ENCODE data around the gene MACROD1. TPM values are rescaled to one million over a fixed set of nuclear protein-coding genes. Genes with fewer than 3 reads are reported as not detected.

Gene MACROD1
- total RNA-seq, 1 donor from 2014 or later: 39.4 TPM

DNA sequence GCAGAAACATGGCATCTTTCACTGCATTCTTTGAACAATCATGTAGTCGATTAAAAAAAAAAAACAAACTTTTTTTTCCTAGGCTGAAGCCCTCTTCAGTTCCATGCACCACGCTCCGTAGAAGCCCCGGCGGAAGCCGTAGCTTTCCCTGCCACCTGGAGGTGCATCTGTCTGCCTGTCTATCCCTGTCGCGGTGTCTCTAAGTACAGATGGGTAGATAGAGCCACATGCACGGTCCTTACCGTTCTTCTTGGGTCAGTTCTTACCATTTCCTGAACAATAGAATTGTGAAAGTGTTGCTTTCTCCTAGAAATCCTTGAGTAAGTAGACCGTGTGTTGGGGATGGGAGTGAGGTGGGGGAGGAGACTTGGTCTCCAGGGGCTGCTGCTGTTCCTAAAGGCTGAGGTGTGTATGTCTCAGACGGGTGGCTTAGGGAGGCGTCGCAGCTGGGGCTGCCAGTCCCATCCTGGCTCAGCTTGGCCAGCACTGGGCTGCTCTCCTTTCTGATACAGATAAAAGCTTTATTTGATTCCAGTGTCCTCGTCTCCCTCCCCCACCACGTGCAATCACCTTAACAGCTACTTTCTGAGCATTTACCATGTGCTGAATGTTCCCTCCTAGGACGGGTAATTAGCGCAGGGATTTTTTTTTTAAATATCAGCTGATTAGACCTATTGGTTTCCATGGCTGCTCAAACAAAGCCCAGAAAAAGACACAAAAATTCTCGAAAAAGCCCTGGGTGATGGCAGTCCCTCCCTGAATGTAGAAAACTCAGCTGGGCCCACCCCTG lies 46.8 kb downstream of the MACROD1 start:
- no peak for DNase-seq (ENCODE audit: low spot score in 2 of 2, unreplicated experiment in 2 of 2)
- TF ChIP-seq, protein P1, sequence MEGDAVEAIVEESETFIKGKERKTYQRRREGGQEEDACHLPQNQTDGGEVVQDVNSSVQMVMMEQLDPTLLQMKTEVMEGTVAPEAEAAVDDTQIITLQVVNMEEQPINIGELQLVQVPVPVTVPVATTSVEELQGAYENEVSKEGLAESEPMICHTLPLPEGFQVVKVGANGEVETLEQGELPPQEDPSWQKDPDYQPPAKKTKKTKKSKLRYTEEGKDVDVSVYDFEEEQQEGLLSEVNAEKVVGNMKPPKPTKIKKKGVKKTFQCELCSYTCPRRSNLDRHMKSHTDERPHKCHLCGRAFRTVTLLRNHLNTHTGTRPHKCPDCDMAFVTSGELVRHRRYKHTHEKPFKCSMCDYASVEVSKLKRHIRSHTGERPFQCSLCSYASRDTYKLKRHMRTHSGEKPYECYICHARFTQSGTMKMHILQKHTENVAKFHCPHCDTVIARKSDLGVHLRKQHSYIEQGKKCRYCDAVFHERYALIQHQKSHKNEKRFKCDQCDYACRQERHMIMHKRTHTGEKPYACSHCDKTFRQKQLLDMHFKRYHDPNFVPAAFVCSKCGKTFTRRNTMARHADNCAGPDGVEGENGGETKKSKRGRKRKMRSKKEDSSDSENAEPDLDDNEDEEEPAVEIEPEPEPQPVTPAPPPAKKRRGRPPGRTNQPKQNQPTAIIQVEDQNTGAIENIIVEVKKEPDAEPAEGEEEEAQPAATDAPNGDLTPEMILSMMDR (IDR thresholded peaks at IDR 0.05; ENCODE audit: unreplicated experiment): no peak

DNA sequence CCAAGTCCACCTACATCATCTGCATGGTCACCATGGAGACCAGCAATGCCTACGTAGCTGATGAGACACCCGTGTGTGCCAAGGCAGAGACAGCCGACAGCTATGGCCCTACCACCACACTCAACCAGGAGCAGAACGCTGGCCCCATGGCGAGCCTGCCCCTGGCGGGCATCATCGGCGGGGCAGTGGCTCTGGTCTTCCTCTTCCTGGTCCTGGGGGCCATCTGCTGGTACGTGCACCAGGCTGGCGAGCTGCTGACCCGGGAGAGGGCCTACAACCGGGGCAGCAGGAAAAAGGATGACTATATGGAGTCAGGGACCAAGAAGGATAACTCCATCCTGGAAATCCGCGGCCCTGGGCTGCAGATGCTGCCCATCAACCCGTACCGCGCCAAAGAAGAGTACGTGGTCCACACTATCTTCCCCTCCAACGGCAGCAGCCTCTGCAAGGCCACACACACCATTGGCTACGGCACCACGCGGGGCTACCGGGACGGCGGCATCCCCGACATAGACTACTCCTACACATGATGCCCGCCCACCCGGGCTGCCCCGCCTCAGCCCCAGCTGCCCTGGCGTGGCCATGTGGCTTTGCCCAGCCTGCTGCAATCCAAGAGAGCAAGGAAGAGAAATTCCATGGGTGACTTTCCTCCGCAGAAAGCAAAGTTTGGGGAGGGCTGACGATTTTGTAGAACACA lies 48.0 kb downstream of the MACROD1 start:
- H3K4me3 Mint-ChIP-seq: no peak overlapping the region
- H3K27ac Mint-ChIP-seq: no peak overlapping the region
- H3K4me1 Mint-ChIP-seq: peaks cover 30% of the 10 kb centered on the region
- no peaks in the 10 kb centered on the region for H3K9me3 Mint-ChIP-seq
- H3K27me3 Mint-ChIP-seq (ENCODE audit: low read depth): no peaks in the 10 kb centered on the region
- TF ChIP-seq, protein P1 (IDR thresholded peaks at IDR 0.05; ENCODE audit: unreplicated experiment): no peak
- no peak for DNase-seq (ENCODE audit: low spot score in 2 of 2, unreplicated experiment in 2 of 2)
- H3K36me3 Mint-ChIP-seq: peaks cover 3% of the 10 kb centered on the region

More for the DNA sequence above, 46.8 kb downstream of the MACROD1 start:
- peaks cover 35% of the 10 kb centered on the region for H3K4me1 Mint-ChIP-seq
- H3K9me3 Mint-ChIP-seq: no peaks in the 10 kb centered on the region
- peaks cover 3% of the 10 kb centered on the region for H3K36me3 Mint-ChIP-seq
- no peak overlapping the region for H3K4me3 Mint-ChIP-seq
- H3K27ac Mint-ChIP-seq: no peak overlapping the region
- H3K27me3 Mint-ChIP-seq (ENCODE audit: low read depth): no peaks in the 10 kb centered on the region

DNA sequence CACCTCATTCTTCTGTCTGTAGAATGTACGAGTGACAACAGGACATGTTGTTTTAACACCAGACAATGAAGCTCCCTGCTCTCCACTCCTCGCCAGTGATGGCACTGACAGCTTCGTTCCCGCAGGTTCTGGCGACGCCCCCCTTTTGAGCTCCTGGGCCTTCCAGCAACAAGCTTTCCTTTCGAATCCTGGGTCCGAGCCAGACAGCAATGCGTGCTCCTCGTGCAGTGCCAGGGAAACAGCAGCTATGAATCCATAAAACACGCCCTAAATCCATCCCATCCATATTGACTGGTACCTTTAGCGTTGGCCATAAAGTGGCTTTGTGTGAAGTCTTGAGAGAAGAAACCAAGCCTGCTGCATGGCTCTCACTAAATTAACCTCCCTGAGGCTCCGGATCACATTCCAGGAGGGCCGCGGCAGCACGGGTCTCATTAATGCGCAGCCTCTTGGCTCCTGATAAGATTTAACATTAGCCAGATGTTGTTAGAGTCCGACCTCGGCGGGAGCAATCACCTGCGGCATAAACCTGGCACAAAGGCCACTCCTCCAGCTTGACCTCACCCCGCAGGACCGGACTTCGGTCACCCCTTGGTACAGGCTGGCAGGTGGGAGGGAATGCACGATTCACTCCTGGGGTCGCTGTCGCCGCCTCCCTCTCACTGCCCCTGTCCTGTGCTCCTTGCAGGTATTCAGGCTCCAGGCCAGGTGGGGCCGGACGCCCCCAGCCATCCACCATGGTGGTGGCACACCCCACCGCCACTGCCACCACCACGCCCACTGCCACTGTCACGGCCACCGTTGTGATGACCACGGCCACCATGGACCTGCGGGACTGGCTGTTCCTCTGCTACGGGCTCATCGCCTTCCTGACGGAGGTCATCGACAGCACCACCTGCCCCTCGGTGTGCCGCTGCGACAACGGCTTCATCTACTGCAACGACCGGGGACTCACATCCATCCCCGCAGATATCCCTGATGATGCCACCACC lies 50.1 kb downstream of the MACROD1 start:
- Mint-ChIP-seq H3K27me3 (ENCODE audit: low read depth) (no peaks in the 10 kb centered on the region), H3K4me1 (peaks cover 13% of the 10 kb centered on the region), H3K4me3 (no peak overlapping the region), H3K36me3 (peaks cover 7% of the 10 kb centered on the region), H3K27ac (no peak overlapping the region), H3K9me3 (no peaks in the 10 kb centered on the region)
- DNase-seq (ENCODE audit: low spot score in 2 of 2, unreplicated experiment in 2 of 2): no peak
- TF ChIP-seq, protein P1 (IDR thresholded peaks at IDR 0.05; ENCODE audit: unreplicated experiment): no peak

DNA sequence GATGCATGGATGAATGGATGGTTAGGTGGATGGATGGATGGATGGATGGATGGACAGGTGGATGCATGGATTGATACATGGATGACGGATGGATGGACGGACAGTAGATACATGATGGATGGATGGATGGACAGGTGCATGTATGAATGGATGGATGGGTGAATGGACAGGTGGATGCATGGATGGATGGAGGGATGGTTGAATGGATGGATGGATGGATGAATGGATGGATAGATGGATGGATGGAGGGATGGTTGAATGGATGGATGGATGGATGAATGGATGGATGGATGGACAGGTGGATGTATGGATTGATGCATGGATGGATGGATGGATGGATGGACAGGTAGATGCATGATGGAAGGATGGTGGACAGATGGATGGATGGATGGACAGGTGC lies 51.7 kb downstream of the MACROD1 start:
- Mint-ChIP-seq H3K27me3 (ENCODE audit: low read depth) (no peaks in the 10 kb centered on the region), H3K9me3 (no peaks in the 10 kb centered on the region), H3K4me3 (no peak overlapping the region), H3K36me3 (peaks cover 7% of the 10 kb centered on the region), H3K27ac (no peak overlapping the region), H3K4me1 (peaks cover 14% of the 10 kb centered on the region)
- DNase-seq (ENCODE audit: low spot score in 2 of 2, unreplicated experiment in 2 of 2): no peak
- TF ChIP-seq, protein P1 (IDR thresholded peaks at IDR 0.05; ENCODE audit: unreplicated experiment): no peak

DNA sequence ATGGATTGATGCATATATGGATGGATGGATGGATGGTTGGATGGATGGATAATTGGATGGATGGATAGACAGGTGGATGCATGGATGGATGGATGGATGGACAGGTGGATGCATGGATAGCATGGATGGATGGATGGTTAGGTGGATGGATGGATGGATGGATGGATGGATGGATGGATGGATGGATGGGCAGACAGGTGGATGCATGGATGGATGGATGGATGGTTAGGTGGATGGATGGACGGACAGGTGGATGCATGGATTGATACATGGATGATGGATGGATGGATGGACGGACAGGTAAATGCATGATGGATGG lies 52.5 kb downstream of the MACROD1 start:
- H3K4me1 Mint-ChIP-seq: peaks cover 14% of the 10 kb centered on the region
- H3K27ac Mint-ChIP-seq: no peak overlapping the region

More for the DNA sequence above, 52.5 kb downstream of the MACROD1 start:
- Mint-ChIP-seq H3K27me3 (ENCODE audit: low read depth) (no peaks in the 10 kb centered on the region), H3K4me3 (no peak overlapping the region), H3K9me3 (no peaks in the 10 kb centered on the region), H3K36me3 (peaks cover 7% of the 10 kb centered on the region)
- TF ChIP-seq, protein P1 (IDR thresholded peaks at IDR 0.05; ENCODE audit: unreplicated experiment): no peak
- DNase-seq (ENCODE audit: low spot score in 2 of 2, unreplicated experiment in 2 of 2): no peak

Data from mesothelial cell of epicardium (in vitro differentiated cells).